GM19099 (cell line): ENCODE data around the gene ZBTB5.

Experiments used
- POLR2A ChIP-seq: IDR thresholded peaks from 3 replicates; pipeline ENCODE4 v1.6.1; 2011; ENCODE audit warnings: low read depth; ENCODE audit not compliant: insufficient read length; ENCODE audit errors: extremely low read depth

The ZBTB5 gene

GRCh38 chr9:37456817-37457216 lies 8.4 kb downstream of the ZBTB5 start:
- TF ChIP-seq POLR2A, result no peak

DNA sequence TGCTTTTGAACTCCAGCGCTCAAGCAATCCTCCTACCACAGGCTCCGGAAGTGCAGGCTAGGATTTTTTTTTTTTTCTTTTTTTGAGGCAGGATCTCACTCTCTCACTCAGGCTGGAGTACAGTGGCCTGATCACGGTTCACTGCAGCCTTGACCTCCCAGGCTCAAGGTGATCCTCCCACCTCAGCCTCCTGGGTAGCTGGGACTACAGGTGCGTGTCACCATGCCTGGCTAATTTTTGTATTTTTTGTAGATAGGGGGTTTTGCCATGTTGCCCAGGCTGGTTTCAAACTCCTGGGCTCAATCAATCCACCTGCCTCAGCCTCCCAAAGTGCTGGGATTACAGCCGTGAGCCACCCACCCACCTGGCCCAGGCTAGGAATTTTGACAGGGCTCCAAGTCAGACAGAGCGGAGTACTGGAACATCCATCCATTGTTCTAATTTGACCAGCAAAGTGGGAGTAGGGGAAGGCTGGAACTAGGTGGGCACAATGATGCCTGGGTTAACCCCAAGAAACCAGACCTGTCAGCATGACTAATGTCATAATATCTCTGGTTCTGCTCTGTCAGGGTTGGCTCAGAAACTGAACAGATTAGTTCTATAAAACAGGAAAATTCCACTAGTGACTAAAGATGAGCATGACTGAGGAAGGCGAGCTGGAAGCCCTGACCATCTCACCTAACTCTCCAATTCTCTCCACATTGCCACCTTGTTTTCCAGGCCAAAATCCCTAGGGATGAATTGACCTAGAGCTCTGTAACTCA lies 9.2 kb downstream of the ZBTB5 start:
- no peak for TF ChIP-seq POLR2A

GRCh38 chr9:37454238-37454637 lies 11.0 kb downstream of the ZBTB5 start:
- TF ChIP-seq POLR2A, result no peak

- TF ChIP-seq POLR2A, result no peak
Observed at GRCh38 chr9:37453827-37454226, 11.4 kb downstream of the ZBTB5 start.

DNA sequence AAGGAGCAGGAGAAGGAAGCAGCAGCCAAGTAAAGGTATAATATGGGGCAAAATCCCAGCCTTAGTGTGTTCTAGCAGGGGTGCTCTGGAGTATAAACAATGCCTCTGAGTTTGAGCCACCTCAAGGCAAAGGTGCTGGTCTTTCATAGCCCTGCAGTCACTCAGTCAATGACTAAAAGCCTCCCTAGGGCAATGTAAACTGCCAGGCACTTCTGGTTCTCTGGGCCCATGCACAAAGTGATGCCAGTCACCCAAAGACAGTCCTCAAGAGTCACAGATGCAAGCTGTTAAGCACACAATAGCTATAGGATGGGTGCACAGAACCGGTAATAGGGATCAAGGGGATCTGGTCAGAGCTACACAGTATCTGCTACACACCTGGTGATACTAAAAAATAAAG lies 12.6 kb downstream of the ZBTB5 start:
- no peak for TF ChIP-seq POLR2A

GRCh38 chr9:37451628-37452027 lies 13.6 kb downstream of the ZBTB5 start:
- TF ChIP-seq POLR2A, result no peak

GRCh38 chr9:37449862-37450632 lies 15.2 kb downstream of the ZBTB5 start:
- TF ChIP-seq POLR2A, result no peak

DNA sequence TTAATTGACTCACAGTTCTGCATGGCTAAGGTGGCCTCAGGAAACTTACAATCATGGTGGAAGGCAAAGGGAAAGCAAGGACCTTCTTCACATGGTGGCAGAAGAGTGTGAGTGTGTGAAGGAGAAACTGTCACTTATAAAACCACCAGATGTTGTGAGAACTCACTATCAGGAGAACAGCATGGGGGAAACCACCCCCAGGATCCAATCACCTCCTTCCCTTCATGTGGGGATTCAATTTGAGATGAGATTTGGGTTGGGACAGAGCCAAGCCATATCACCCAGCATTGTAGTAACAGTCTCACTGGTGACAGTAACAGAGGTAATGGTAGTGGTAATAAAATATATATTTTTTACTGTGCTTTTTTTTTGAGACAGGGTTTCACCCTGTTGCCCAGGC lies 18.1 kb downstream of the ZBTB5 start:
- TF ChIP-seq POLR2A, result no peak

DNA sequence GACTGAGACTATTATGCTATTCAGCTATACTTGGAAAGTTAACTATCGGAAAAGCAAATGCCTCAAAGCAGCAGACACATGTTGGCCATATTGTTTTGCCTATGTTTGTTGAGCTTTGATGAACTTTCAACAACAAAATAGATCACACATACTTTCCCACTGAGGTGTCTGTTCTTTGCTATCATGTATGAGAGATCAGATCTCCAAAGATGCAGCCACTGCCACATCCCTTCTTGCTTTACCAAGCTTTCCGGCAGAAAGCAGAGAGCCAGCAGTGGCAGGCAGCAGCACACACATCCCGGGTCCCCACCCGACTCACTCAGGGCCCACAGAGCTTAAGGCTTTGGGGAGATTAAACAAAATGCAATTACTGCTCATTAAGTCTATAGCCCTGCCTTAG lies 18.8 kb downstream of the ZBTB5 start:
- TF ChIP-seq POLR2A, result no peak

DNA sequence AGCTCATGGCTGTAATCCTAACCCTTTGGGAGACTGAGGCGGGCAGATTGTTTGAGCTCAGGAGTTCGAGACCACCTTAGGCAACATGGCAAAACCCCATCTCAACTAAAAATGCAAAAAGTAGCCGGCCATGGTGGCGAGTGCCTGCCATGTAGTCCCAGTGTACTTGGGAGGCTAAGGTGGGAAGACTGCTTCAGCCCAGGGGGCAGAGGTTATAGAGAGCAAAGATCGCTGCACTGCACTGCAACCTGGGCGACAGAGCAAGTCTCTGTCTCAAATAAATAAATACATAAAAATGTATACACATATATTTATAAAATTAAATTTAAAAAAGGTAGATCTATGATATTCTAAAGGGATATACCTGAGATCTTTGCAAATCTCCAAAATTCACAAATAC lies 19.4 kb downstream of the ZBTB5 start:
- no peak for TF ChIP-seq POLR2A

DNA sequence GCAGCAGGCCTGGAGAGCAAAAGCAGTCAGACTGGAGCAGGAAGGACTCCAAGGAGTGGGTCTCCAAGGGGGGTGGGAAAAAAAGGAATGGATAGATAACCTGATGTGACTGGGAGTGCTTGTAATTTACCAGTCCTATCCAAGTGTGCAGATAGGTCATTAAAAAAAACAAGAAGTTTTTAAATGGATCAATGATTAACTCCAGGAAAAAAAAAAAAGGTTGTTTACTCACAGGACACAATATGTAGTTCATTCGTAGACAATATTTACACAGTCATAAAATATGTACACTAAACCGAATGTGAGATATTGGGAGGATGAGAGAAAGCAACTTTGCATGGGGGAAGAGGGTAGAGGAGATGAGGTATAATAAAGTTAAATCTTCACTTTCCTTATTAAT lies 20.4 kb downstream of the ZBTB5 start:
- no peak for TF ChIP-seq POLR2A

- no peak for TF ChIP-seq POLR2A
Observed at GRCh38 chr9:37443566-37443965, 21.7 kb downstream of the ZBTB5 start.

- no peak for TF ChIP-seq POLR2A
Observed at GRCh38 chr9:37442556-37442955, 22.7 kb downstream of the ZBTB5 start.

DNA sequence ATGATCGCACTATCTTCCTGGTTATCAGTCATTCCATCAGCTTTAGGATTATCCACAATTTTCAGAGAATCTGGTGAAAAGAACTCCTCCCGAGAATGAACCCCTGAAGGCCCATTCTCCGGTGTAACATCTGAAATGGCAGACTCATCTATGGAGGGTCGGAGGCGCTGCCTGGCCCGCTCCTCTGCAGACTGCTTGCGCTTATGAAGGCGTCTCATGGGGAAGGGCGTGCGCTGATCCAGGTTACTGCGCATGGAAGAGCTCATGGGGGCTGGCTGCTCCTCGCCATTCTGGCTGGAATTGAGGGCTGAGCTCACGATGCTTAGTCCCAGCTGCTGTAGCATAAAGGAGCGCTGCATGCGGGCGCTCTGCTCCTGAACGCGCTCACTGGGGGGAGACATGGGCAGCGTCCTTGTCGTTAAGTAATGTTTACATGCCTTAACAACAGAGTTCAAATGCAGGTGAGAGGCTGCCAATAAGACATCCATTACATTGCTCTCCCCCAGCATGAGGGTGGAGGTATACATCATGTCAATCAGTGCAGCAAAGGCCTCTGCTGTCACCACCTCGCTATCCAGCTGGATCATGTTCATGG lies 23.4 kb downstream of the ZBTB5 start:
- TF ChIP-seq POLR2A, result no peak

DNA sequence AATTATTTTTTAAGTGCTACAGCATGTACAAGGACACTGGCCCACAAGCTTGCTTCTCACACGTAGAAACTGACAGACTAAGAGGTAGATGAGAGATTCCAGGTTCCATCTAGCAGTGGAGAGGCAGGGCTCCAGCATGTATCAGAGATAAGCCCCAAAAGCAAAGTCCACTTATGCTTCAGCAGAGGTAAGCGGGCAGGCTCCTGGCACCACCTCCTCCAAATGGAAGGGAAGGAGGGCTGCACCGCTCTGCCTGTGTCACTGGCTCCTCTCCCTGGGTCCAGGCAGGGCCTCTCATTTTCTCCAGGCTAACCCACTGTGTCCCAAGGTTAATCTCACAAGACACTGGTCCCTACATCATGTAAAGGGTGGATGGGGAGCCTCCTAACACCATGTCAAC lies 26.9 kb downstream of the ZBTB5 start:
- TF ChIP-seq POLR2A, result no peak

- TF ChIP-seq POLR2A, result no peak
Observed at GRCh38 chr9:37437621-37438020, 27.6 kb downstream of the ZBTB5 start.
